Activated CD8-positive, alpha-beta memory T cell treated with anti-CD3 and anti-CD28 coated beads, Interleukin-2, amount 50 U/mL, for 24 hours (primary cell): ENCODE data around the gene AKNAD1.

Source experiments
- DNase-seq: peaks from one replicate; pipeline ENCODE4 v3.0.0-alpha.2; 2020; ENCODE audit errors: extremely low read depth

AKNAD1 gene

GRCh38 chr1:108862698-108863477, 6.0 kb upstream of the AKNAD1 start:
- DNase-seq, result no peak

- no peak for DNase-seq
These were observed 5.2 kb upstream of the AKNAD1 start for GRCh38 chr1:108862017-108862610.

GRCh38 chr1:108861566-108861965, 4.7 kb upstream of the AKNAD1 start:
- no peak for DNase-seq

- no peak for DNase-seq
These were observed 3.5 kb upstream of the AKNAD1 start for GRCh38 chr1:108860190-108860907.

GRCh38 chr1:108858230-108858950, 1.5 kb upstream of the AKNAD1 start:
- no peak for DNase-seq

- DNase-seq, result no peak
These were observed 2.5 kb downstream of the AKNAD1 start for GRCh38 chr1:108854221-108855019.

GRCh38 chr1:108852221-108852975, 4.5 kb downstream of the AKNAD1 start:
- no peak for DNase-seq

GRCh38 chr1:108851567-108851966, 5.3 kb downstream of the AKNAD1 start:
- DNase-seq, result no peak

- DNase-seq, result no peak
These were observed 6.0 kb downstream of the AKNAD1 start for GRCh38 chr1:108850929-108851328.

GRCh38 chr1:108848806-108849205, 8.1 kb downstream of the AKNAD1 start:
- DNase-seq, result no peak

GRCh38 chr1:108847494-108847893, 9.4 kb downstream of the AKNAD1 start:
- DNase-seq, result no peak

- DNase-seq, result no peak
These were observed 10.9 kb downstream of the AKNAD1 start for GRCh38 chr1:108845991-108846390.

- no peak for DNase-seq
These were observed 11.4 kb downstream of the AKNAD1 start for GRCh38 chr1:108845446-108845845.

- no peak for DNase-seq
These were observed 13.3 kb downstream of the AKNAD1 start for GRCh38 chr1:108843390-108844137.

- no peak for DNase-seq
These were observed 14.2 kb downstream of the AKNAD1 start for GRCh38 chr1:108842525-108843181.

- DNase-seq, result no peak
These were observed 15.2 kb downstream of the AKNAD1 start for GRCh38 chr1:108841703-108842102.

- no peak for DNase-seq
These were observed 24.0 kb downstream of the AKNAD1 start for GRCh38 chr1:108832929-108833328.

- no peak for DNase-seq
These were observed 25.7 kb downstream of the AKNAD1 start for GRCh38 chr1:108831225-108831624.
